H1 (cell line): ENCODE results near the gene KANSL1.

ENCODE experiments used
- CEBPB ChIP-seq: IDR thresholded peaks from 2 replicates; pipeline ENCODE4 v1.6.1; 2012; ENCODE audit warnings: low read depth, low read length
- CHD1 ChIP-seq: IDR thresholded peaks from 2 replicates; pipeline ENCODE4 v1.6.1; 2012; ENCODE audit warnings: low read depth, low read length, improper control_type of control experiment
- CREB1 ChIP-seq: IDR thresholded peaks from 2 replicates; pipeline ENCODE4 v1.6.1; 2012; ENCODE audit warnings: inconsistent platforms
- CTCF ChIP-seq, 3 experiments: IDR thresholded peaks; 1 replicate in 2 of 3; 2 replicates in 1 of 3; pipeline versions ENCODE4 v1.5.1 to v1.6.1; 2011; ENCODE audit warnings: low read length in 3 of 3, mild to moderate bottlenecking in 3 of 3, inconsistent platforms in 2 of 3, low read depth in 1 of 3, moderate library complexity in 1 of 3; ENCODE audit not compliant: insufficient read depth in 1 of 3; ENCODE audit errors: control extremely low read depth in 1 of 3
- FOSL1 ChIP-seq: IDR thresholded peaks from 2 replicates; pipeline ENCODE4 v1.6.1; 2011; ENCODE audit warnings: mild to moderate bottlenecking, low read depth, low read length, moderate library complexity; ENCODE audit not compliant: insufficient read depth
- TF ChIP-seq, protein P1 (sequence below): IDR thresholded peaks from 2 replicates; pipeline ENCODE4 v1.6.1; 2011; ENCODE audit warnings: low read length, improper control_type of control experiment

DNA sequence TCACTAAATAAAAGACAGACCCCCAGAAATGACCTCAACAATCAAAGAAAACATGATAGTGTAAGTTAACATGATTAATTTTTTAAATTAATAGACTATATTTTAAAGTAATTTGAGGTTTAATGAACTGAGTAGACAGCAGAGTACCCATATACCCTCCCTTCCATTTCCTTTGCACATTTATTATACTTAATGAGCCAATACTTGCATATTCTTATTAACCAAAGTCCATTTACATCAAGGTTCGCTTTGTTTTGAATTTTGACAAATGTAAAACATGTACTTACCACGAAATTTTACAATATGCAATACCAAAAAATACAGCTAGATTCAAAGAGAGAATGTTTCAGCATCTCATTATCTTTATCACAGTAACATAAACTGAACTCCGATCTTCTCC lies 72.7 kb downstream of the KANSL1 start:
- TF ChIP-seq, protein P1, sequence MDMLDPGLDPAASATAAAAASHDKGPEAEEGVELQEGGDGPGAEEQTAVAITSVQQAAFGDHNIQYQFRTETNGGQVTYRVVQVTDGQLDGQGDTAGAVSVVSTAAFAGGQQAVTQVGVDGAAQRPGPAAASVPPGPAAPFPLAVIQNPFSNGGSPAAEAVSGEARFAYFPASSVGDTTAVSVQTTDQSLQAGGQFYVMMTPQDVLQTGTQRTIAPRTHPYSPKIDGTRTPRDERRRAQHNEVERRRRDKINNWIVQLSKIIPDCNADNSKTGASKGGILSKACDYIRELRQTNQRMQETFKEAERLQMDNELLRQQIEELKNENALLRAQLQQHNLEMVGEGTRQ, result no peak
- TF ChIP-seq CHD1 (no peak), CEBPB (no peak), CTCF (IDR thresholded peaks at IDR 0.05; ENCODE audit: control extremely low read depth in 1 of 3, insufficient read depth in 1 of 3, low read depth in 1 of 3, low read length in 3 of 3) (no peak), FOSL1 (no peak), CREB1 (no peak)
